ENCODE data around the gene STING1.
"Not testable (repeated sequence)": the region's sequence is repeated elsewhere in the genome, so short reads cannot be mapped to it uniquely, and the experiment has no call there.

Gene STING1

DNA sequence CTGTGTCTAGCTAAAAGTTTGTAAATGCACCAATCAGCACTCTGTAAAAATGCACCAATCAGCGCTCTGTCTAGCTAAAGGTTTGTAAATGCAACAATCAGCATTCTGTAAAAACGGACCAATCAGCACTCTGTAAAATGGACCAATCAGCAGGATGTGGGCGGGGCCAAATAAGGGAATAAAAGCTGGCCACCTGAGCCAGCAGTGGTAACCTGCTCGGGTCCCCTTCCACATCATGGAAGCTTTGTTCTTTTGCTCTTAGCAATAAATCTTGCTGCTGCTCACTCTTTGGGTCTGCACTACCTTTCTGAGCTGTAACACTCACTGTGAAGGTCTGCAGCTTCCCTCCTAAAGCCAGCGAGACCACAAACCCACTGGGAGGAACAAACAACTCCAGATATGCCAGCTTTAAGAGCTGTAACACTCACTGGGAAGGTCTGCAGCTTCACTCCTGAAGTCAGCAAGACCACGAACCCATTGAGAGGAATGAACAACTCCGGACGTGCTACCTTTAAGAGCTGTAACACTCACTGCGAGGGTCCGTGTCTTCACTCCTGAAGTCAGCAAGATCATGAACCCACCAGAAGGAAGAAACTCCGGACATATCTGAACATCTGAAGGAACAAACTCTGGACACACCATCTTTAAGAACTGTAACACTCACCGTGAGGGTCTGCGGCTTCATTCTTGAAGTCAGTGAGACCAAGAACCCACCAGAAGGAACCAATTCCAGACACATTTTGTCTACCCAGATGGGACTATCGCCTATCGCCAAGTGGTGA lies 20.7 kb upstream of the STING1 start:
- not testable (repeated sequence) for DNase-seq (ENCODE audit: low spot score)

DNA sequence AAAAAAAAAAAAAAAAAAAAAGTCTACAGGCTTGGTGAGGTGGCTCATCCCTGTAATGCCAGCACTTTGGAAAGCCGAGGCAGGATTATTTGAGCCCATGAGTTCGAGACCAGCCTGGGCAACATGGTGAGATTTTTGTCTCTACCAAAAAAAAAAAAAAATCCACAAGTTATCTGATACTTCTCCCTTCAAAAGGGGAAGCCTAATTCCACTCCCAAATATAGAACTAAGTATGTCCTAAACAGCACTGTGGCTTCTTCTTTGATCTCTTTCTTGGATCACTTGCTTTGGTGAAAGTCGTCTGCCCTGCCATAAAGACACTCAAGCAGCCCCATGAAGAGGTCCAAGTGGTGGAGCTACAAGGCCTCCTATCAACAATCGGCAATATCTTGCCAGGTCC lies 18.8 kb upstream of the STING1 start:
- no peak for DNase-seq (ENCODE audit: low spot score)

- no peak for DNase-seq (ENCODE audit: low spot score)
Observed at GRCh38 chr5:139495638-139496435, 13.3 kb upstream of the STING1 start.

DNA sequence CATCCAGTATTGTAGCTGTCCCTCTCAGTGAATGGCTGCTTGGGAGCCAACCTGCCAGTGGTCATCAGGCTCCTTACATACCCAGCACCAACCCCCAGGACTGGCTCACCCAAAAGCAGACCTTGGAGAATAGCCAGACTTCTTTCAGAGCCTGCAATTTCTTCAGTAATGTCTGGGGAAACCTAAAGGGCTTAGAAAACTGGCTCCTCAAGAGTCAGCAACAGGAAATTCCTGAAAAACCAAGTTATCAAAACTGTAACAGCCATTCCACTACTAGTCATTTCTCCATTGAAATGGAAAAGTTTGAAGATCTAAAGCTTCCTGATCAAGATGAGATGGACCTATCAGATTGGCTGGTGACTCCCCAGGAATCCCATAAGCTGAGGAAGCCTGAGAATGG lies 12.3 kb upstream of the STING1 start:
- DNase-seq (ENCODE audit: low spot score) = no peak

GRCh38 chr5:139494256-139494655 lies 11.7 kb upstream of the STING1 start:
- DNase-seq (ENCODE audit: low spot score) = no peak

- no peak for DNase-seq (ENCODE audit: low spot score)
Observed at GRCh38 chr5:139492700-139493192, 10.2 kb upstream of the STING1 start.

- DNase-seq (ENCODE audit: low spot score) = no peak
Observed at GRCh38 chr5:139488260-139488659, 5.7 kb upstream of the STING1 start.

- DNase-seq (ENCODE audit: low spot score) = peak; percentile 20
Observed at GRCh38 chr5:139486201-139486600, 3.6 kb upstream of the STING1 start.

DNA sequence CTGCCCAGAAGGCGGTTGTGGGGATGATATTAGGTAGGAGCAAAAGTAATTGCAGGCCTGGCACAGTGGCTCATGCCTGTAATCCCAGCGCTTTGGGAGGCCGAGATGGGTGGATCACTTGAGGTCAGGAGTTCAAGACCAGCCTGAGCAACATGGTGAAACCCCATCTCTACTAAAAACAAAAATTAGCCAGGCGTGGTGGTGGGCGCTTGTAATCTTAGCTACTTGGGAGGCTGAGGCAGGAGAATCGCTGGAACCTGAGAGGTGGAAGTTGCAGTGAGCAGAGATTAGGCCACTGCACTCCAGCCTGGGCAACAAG lies 291 bp upstream of the STING1 start:
- DNase-seq (ENCODE audit: low spot score) = not testable (repeated sequence)

GRCh38 chr5:139481580-139482049 lies 943 bp downstream of the STING1 start:
- DNase-seq (ENCODE audit: low spot score) = peak; percentile 28

GRCh38 chr5:139481122-139481533 lies 1.4 kb downstream of the STING1 start:
- no peak for DNase-seq (ENCODE audit: low spot score)

GRCh38 chr5:139479729-139480128 lies 2.8 kb downstream of the STING1 start:
- not testable (repeated sequence) for DNase-seq (ENCODE audit: low spot score)

DNA sequence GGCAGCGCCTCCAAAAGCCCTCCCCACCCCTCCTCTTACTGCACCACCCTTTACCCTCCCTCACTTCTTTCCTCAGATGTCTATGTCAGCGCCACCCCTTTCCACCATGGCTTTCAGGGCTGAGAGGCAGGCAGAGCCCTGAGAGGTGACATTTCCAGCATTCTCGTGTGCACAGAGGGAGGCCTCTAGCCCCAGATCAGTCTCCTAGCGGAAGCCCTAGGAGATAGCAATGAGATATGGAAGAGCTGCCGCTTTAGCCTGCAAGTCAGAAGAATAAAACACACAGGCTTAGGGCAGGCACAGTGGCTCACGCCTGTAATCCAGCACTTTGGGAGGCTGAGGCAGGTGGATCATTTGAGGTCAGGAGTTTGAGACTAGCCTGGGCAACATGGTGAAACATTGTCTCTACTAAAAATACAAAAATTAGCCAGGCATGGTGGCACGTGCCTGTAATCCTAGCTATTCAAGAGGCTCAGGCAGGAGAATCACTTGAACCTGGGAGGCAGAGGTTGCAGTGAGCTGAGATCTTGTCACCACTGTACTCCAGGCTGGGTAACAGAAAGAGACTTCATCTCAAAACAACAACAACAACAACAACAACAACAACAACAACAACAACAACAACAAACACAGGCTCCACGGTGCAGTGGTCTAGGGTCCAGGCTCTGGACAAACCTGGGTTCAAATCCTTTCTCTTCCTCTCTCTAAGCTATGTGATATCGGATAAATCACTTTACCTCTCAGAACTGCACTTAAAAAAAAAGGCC lies 3.7 kb downstream of the STING1 start:
- DNase-seq (ENCODE audit: low spot score) = not testable (repeated sequence)

GRCh38 chr5:139475865-139476617 lies 6.5 kb downstream of the STING1 start:
- no peak for DNase-seq (ENCODE audit: low spot score)

DNA sequence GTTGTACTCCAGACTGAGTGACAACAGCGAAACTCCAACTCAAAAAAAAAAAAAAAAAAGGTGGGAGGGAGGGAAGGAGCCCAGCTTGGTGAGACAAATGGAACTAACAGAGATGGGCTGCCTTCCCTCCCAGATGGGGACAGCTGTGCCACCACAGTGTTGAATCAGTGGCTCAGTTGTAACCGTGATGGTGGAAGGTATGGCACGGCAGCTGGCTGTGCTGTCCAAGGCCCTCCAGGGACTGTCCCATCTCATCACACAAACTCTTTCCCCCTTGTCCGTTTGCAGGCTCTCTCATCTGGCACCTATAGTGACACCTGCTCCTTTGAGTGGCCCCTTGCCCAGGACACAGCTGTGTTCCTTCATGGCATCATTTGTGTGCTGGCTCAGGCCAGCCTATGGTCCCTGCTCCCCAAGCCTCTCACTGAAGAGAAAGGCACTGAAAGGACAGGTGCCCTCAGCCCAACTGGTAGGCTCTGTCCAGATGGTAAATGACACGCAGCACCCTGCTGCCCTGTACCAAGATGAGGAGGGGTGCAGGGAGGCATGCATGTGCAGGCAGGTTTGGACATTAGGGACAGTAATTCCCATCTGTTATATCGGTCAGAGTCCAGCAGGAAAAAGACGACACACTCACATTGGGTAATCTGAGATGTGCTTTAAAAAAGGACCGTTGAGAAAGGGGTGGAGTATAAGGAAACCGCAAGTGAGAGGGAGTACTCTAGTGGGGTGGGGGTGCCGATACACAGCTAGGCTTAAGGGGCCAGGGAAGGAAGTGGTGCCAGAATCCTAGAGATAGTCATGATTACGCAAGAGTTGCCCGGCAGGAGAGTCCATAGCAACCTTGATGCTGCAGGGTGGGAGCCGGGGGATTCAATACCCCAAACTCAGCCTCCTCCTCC lies 7.4 kb downstream of the STING1 start:
- peak; percentile 44 for DNase-seq (ENCODE audit: low spot score)

GRCh38 chr5:139473565-139473964 lies 9.0 kb downstream of the STING1 start:
- no peak for DNase-seq (ENCODE audit: low spot score)

GRCh38 chr5:139473105-139473504 lies 9.5 kb downstream of the STING1 start:
- no peak for DNase-seq (ENCODE audit: low spot score)

- DNase-seq (ENCODE audit: low spot score) = no peak
Observed at GRCh38 chr5:139472386-139473030, 10.1 kb downstream of the STING1 start.

DNA sequence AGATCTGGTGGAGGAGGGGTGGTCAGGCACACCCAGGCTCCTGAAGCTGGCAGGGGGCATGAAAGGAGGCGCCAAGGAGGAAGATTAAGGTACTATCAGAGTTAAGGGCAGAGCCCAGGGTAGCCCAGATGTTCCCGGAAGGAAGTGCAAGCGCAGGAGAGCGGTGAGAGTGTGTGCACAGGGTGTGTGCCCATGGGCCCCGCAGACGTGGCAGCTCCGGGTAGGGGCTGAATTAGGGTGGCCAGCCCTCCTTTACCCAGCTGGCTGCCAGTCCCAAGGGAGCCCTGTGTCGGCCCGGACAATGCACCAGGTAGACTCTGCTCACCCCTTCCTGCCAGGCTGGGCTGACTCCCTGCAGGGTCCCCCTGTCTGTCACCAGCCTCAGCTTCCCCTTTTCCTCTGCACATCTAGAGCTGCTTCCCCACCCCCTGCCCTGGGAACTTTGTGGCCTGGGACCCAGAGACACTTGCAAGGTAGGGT lies 11.7 kb downstream of the STING1 start, which contains the start of gene SMIM33:
Gene SMIM33 (plus strand): TSS at position 184 of the 480 bp plus-strand sequence. CDS start 118 bp downstream, at position 302.
- DNase-seq (ENCODE audit: low spot score) = no peak

All from cerebellar cortex (tissue), 1 donor.